HG03342 (cell line): ENCODE data around the gene ATCAY.
"Not testable (repeated sequence)": the region's sequence is repeated elsewhere in the genome, so short reads cannot be mapped to it uniquely, and the experiment has no call there.

Experiments used
- ATAC-seq: cut with Tn5 transposase; IDR thresholded peaks from one replicate; pipeline ENCODE4 v1.9.1; 2021; ENCODE audit warnings: mild to moderate bottlenecking, moderate library complexity; ENCODE audit not compliant: unreplicated experiment

Gene ATCAY

GRCh38 chr19:3898426-3898825 is 17.9 kb downstream of the ATCAY start:
- ATAC-seq, result no peak

- no peak for ATAC-seq
These were observed 19.2 kb downstream of the ATCAY start for GRCh38 chr19:3899531-3900294.

- no peak for ATAC-seq
These were observed 22.0 kb downstream of the ATCAY start for GRCh38 chr19:3902317-3902973.

GRCh38 chr19:3904233-3904632 is 23.7 kb downstream of the ATCAY start:
- ATAC-seq, result no peak

- ATAC-seq, result no peak
These were observed 27.3 kb downstream of the ATCAY start for GRCh38 chr19:3907626-3908265.

GRCh38 chr19:3908266-3909054 is 28.0 kb downstream of the ATCAY start:
- no peak for ATAC-seq

- no peak for ATAC-seq
These were observed 29.6 kb downstream of the ATCAY start for GRCh38 chr19:3910105-3910504.

- no peak for ATAC-seq
These were observed 33.7 kb downstream of the ATCAY start for GRCh38 chr19:3914199-3914598.

GRCh38 chr19:3916033-3916432 is 35.5 kb downstream of the ATCAY start:
- ATAC-seq, result no peak

GRCh38 chr19:3919793-3920192 is 39.3 kb downstream of the ATCAY start:
- no peak for ATAC-seq

- no peak for ATAC-seq
These were observed 42.7 kb downstream of the ATCAY start for GRCh38 chr19:3923096-3923758.

- no peak for ATAC-seq
These were observed 43.4 kb downstream of the ATCAY start for GRCh38 chr19:3923912-3924311.

- no peak for ATAC-seq
These were observed 50.6 kb downstream of the ATCAY start for GRCh38 chr19:3931041-3931440.

- ATAC-seq, result no peak
These were observed 52.7 kb downstream of the ATCAY start, which contains the start of gene NMRK2 for GRCh38 chr19:3932931-3933810. Gene NMRK2 (plus strand): TSS chr19:3933069. CDS start chr19:3933672, 603 bp downstream.

- ATAC-seq, result no peak
These were observed 56.3 kb downstream of the ATCAY start for GRCh38 chr19:3936506-3937442.

GRCh38 chr19:3938300-3938950 is 57.9 kb downstream of the ATCAY start:
- not testable (repeated sequence) for ATAC-seq

- ATAC-seq, result no peak
These were observed 62.4 kb downstream of the ATCAY start for GRCh38 chr19:3942790-3943409.
